ENCODE measurements around the gene MAGI2. TPM values are rescaled to one million over a fixed set of nuclear protein-coding genes. Genes with fewer than 3 reads are reported as not detected.

The MAGI2 gene
- total RNA-seq, 2 donors from 2014 or later = 10.3 to 19.2 TPM

- Mint-ChIP-seq H3K27me3 (ENCODE audit: insufficient read depth) (no peaks in the 10 kb centered on the region), H3K9me3 (no peaks in the 10 kb centered on the region), H3K4me3 (no peak overlapping the region), H3K4me1 (no peaks in the 10 kb centered on the region), H3K27ac (no peak overlapping the region), H3K36me3 (ENCODE audit: low read depth) (no peaks in the 10 kb centered on the region)
- Histone ChIP-seq H3K9me3 (ENCODE audit: control insufficient read depth, low read length) (no peaks in the 10 kb centered on the region), H3K27ac (ENCODE audit: low read depth, low read length) (no peak overlapping the region), H3K27me3 (ENCODE audit: control insufficient read depth, insufficient read depth, low read length, poor library complexity, severe bottlenecking) (no peaks in the 10 kb centered on the region), H3K9ac (ENCODE audit: extremely low read depth, low read length, poor library complexity, severe bottlenecking) (no peak overlapping the region), H3K36me3 (ENCODE audit: control insufficient read depth, insufficient read depth, low read length) (no peaks in the 10 kb centered on the region), H3K4me3 (ENCODE audit: low read length) (no peak overlapping the region), H3K4me1 (ENCODE audit: control insufficient read depth, insufficient read depth, low read length) (no peaks in the 10 kb centered on the region)
- no peak for DNase-seq
- 84 to 90% methylated on average over 2 to 3 of the region's 3 CpGs for WGBS, 2 experiments (ENCODE audit: insufficient coverage in 1 of 2, insufficient read length in 1 of 2)
- TF ChIP-seq CTCF (conservative IDR thresholded peaks at IDR 0.05) = no peak
Observed at GRCh38 chr7:78895393-78895792, 558.1 kb downstream of the MAGI2 start.

- no peak for TF ChIP-seq CTCF (conservative IDR thresholded peaks at IDR 0.05)
- WGBS, 2 experiments (ENCODE audit: insufficient coverage in 1 of 2, insufficient read length in 1 of 2) = 91% methylated on average over 1 of the region's 1 CpG; no CpG with 5 or more reads in 1 of the 2 experiments
- Histone ChIP-seq H3K4me1 (ENCODE audit: control insufficient read depth, insufficient read depth, low read length) (no peaks in the 10 kb centered on the region), H3K27ac (ENCODE audit: low read depth, low read length) (no peak overlapping the region), H3K9me3 (ENCODE audit: control insufficient read depth, low read length) (peaks cover 11% of the 10 kb centered on the region), H3K27me3 (ENCODE audit: control insufficient read depth, insufficient read depth, low read length, poor library complexity, severe bottlenecking) (no peaks in the 10 kb centered on the region), H3K4me3 (ENCODE audit: low read length) (no peak overlapping the region), H3K9ac (ENCODE audit: extremely low read depth, low read length, poor library complexity, severe bottlenecking) (no peak overlapping the region), H3K36me3 (ENCODE audit: control insufficient read depth, insufficient read depth, low read length) (no peaks in the 10 kb centered on the region)
- H3K27ac Mint-ChIP-seq = no peak overlapping the region
- H3K4me3 Mint-ChIP-seq = no peak overlapping the region
- H3K27me3 Mint-ChIP-seq (ENCODE audit: insufficient read depth) = no peaks in the 10 kb centered on the region
- H3K4me1 Mint-ChIP-seq = no peaks in the 10 kb centered on the region
- no peak for DNase-seq
- no peaks in the 10 kb centered on the region for H3K36me3 Mint-ChIP-seq (ENCODE audit: low read depth)
- peaks cover 20% of the 10 kb centered on the region for H3K9me3 Mint-ChIP-seq
Observed at GRCh38 chr7:78879206-78879605, 574.3 kb downstream of the MAGI2 start.

GRCh38 chr7:78873117-78873516 lies 580.4 kb downstream of the MAGI2 start:
- 62% methylated on average over 5 of the region's 5 CpGs; no CpG with 5 or more reads in 1 of the 2 experiments for WGBS, 2 experiments (ENCODE audit: insufficient coverage in 1 of 2, insufficient read length in 1 of 2)

More at GRCh38 chr7:78873117-78873516, 580.4 kb downstream of the MAGI2 start:
- Mint-ChIP-seq H3K9me3 (peaks cover 8% of the 10 kb centered on the region), H3K27ac (no peak overlapping the region), H3K36me3 (ENCODE audit: low read depth) (no peaks in the 10 kb centered on the region), H3K4me3 (no peak overlapping the region), H3K4me1 (no peaks in the 10 kb centered on the region), H3K27me3 (ENCODE audit: insufficient read depth) (no peaks in the 10 kb centered on the region)
- no peaks in the 10 kb centered on the region for H3K36me3 ChIP-seq (ENCODE audit: control insufficient read depth, insufficient read depth, low read length)
- no peak overlapping the region for H3K9ac ChIP-seq (ENCODE audit: extremely low read depth, low read length, poor library complexity, severe bottlenecking)
- H3K4me1 ChIP-seq (ENCODE audit: control insufficient read depth, insufficient read depth, low read length) = no peaks in the 10 kb centered on the region
- H3K27ac ChIP-seq (ENCODE audit: low read depth, low read length) = no peak overlapping the region
- TF ChIP-seq CTCF (conservative IDR thresholded peaks at IDR 0.05) = no peak
- H3K27me3 ChIP-seq (ENCODE audit: control insufficient read depth, insufficient read depth, low read length, poor library complexity, severe bottlenecking) = no peaks in the 10 kb centered on the region
- H3K4me3 ChIP-seq (ENCODE audit: low read length) = no peak overlapping the region
- DNase-seq = peak; percentile 80
- H3K9me3 ChIP-seq (ENCODE audit: control insufficient read depth, low read length) = peaks cover under 1% of the 10 kb centered on the region
